TTC549 (cell line): ENCODE data around the gene PKD2L1.
"Not testable (repeated sequence)": the region's sequence is repeated elsewhere in the genome, so short reads cannot be mapped to it uniquely, and the experiment has no call there.

ENCODE experiments used
- FAIRE-seq: peaks from 2 replicates; lab custom pipeline; 2012; peaks lifted over from hg19 to GRCh38; lab: Jason Lieb, UNC

PKD2L1 gene

DNA sequence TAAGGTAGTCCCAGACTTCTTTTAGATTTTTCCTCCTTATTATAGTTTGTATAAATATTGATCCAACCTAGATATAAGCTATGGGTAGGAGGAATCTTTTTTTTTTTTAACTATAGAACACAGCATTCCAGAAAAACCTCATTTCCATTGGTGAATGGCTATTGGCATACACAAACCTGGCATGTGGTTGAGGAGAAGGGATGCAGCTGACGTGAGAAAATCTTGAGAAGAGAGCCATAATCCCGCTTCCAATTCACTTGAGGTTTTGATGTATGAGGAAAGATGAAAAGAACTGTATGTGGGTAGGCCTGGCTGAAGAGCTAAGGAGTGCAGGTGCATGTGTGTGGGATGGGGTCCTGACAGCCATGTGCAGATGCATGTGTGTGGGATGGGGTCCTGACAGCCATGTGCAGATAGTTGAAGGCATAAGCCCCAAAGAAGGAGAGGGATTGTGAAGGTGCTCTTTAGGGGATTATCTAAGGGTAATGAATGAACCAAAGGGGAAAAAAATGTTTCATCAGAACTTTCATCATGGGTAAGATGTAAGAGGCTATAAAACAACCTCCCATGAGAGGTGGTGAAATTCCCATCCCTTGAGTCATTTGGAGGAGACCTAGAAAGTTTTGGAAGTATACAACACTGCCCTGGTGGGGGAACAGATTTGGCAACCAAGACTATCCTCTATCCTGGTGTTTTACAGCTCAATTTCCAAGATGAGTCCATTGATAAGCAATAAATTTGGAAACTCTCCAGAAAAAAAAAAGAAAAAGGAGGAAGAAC is 3.8 kb upstream of the PKD2L1 start:
- FAIRE-seq, result no peak

DNA sequence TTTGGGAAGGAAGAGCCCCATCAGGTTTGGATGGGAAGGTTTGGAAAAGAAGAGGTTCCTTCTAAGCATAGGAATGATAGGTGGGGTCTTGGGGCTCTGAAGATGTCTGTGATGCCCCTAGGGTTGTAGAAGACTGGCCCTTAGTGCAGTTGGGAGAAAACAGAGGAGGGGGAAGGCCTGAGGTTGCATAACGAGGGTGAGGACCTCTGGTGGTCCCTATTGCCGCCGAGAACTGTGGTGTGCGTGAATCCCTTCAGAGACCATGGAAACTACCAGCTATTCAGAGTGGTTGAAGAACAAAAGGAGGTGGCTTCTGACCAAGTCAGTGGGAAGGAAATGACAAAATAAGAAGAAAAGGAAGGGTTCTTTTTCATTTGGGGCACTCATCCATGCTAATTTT is 3.1 kb upstream of the PKD2L1 start:
- no peak for FAIRE-seq

DNA sequence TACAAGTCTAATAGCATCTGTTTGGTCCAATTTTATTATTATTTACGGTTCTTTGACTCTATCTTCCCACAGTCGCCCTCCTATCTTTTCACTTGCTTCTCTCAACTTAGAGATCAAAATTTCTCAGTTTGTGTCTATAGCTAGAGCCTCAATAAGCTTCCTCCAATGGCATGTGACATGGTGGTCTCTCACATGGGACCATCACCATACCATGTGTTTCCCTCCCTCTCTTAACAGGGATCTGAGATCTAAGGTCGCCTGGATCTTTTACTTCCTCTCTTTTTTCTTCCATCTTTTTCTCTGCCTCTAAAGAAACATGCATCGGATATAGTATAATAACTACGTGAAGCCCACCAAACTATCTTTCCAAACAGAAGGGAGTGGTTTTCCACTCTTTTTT is 1.8 kb downstream of the PKD2L1 start:
- FAIRE-seq, result no peak

DNA sequence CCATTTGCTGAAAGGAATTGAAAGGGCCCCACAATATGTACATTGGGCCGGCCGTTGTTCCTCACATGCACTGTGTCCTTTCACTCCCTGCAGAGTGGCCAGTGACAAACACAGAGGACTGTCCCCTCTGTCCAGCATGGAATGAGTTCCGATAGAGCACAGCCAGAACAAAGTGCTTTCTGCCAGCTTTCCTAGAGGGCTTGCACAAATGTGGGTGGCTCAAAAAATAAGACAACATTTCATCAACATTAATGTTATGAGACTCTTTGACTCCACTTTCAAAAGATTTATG is 2.4 kb downstream of the PKD2L1 start:
- no peak for FAIRE-seq

DNA sequence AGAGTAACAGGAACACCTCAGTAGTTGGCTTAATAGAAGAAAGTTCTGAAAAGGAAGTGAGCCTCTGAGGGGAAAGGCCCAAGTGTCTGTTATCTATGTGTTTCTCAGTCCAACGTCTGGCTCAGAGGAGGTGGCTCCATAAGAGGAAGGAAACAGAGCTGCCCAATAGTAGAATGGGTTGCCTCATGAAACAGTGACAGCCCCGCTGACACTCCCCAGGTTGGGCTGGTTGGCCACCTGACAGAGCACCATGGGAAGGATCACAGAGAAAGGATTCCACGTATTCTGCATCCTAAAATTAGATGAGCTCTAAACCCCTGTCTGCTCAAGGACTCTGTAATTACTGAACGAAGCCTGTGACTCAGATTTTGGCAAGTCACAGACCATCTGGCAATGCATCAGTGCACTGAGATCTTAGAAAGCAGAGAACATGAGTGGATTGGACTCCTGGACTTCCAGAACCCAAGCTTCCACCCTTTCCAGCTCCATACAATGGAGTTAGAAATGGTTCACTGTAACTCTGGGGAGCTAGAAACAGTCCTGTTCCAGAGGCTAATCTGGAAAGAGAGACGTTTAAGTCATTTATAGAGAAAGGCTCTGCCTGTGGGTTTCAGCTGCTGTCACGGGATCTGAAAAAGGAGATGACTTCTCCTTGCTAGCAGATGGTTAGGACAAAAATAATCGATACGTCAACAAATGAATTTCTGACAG is 2.9 kb downstream of the PKD2L1 start:
- no peak for FAIRE-seq

DNA sequence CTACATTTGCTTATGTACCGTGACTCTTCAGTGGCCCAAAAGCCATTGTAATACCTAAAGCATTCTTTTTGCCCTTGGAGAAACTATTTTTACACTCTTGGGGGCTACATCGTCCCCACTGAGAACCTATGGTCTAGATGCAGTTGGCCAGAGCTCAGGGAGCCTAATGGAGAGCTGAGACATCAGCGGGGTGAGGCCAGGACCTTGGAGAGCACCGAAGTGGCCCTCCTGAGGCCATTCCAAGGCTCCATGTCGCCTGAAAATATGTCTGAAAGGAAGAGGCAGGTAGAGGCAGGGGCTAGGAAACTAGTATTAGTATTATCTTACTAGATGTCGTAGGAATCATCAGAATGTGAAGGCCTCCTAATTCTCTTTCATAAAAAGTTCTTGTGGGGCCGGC is 4.9 kb downstream of the PKD2L1 start:
- no peak for FAIRE-seq

DNA sequence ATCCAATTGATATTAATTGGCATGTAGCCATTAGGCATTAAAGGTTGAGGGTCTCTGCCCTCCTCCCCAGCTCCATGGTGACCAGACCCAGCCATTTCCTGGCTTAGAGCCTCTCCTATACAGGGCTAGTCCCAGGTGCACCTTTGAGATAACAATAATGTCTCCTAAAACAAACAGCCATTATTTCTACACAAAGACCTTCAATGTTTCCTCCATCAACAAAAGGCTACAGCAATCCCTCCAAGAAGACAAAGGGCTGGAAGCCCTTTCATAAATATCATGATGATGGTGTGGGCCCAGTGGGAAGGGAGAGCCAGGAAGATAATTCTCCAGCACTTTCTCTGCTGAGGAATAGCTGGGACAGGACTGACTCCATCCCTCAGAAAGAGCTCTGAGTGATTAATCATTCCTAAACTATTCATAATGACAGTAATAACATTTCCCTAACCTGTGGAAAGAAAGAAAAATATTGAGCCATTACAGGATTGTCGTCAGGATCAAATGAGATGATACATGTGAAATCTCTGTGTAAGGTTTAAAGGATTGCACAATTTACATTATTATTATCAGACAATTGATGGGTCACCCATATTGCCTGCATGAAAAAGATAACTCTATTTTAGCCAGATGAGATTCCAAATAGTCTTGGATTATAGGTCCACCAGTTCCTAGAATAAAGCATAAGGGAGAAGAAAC is 10.2 kb downstream of the PKD2L1 start:
- FAIRE-seq, result no peak

DNA sequence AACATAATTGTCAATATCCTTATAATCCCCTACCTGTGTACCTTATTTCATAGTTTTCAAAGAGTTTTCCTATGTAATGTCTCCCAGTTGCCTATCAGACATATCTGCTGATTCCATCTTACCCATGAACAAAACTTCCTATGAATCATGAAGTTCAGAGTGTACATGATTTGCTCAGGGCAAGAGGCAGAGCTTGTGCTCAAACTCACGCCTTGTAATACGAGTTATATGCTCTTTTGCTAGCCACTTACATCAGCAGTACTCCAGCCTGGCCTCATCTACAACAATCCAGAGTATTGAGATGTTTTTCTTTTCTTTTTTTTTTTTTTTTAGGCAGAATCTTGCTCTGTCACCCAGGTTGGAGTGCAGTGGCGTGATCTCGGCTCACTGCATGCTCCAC is 11.8 kb downstream of the PKD2L1 start:
- no peak for FAIRE-seq

DNA sequence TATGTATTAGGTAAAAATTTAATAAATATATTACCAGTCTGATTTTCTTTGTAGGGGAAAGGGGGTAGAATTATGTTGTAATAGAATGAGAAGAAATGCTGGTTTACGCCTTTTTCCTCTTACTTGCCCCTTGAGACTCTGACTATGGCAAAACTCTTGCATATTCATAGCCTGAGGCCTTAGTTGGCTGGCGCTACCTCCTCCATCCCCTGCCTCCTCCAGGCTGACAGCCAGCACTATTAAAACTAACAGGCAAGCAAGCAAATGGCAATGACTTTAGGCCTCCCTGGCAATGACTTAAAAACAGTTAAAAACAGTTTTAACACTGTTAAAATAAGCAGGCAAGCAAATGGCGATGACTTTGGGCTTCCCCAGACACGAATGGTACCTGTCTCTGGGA is 14.4 kb downstream of the PKD2L1 start:
- no peak for FAIRE-seq

DNA sequence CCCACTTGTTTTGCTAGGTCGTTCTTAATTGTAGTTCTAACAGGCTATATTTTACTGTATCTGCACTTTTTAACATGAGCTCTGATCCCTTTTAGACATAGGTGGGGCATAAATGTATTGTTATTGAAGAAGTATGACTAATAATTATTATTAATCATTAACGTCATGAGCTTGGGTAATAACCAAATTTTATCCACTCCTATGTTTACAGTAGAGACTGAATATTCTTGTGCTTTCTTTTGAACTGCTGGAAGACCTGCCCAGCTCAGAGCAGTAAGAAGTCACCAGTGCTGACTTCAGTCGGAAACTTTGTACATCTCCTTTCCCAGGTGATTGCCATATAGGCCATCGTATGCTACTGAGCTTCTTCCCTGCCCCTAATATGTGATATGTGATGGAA is 18.7 kb downstream of the PKD2L1 start:
- FAIRE-seq, result no peak

DNA sequence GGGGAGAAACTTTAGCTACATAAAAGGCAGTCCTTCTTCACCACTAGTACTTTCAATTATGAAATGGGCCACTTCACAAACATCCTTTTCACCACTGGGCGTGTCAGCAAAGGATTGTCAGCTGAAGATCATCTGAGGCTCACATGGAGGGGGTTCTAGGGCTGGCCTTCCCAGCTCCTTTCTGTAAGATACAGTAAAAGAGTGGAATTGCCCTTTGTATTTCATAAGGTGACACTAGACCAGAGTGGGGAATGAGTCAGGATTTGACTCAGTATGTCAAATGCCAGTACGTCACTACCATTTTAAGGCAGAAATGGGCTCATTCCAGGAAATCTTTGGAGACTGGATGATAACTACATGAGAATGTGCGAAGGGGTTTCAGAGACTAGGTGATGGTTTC is 22.3 kb downstream of the PKD2L1 start:
- no peak for FAIRE-seq

DNA sequence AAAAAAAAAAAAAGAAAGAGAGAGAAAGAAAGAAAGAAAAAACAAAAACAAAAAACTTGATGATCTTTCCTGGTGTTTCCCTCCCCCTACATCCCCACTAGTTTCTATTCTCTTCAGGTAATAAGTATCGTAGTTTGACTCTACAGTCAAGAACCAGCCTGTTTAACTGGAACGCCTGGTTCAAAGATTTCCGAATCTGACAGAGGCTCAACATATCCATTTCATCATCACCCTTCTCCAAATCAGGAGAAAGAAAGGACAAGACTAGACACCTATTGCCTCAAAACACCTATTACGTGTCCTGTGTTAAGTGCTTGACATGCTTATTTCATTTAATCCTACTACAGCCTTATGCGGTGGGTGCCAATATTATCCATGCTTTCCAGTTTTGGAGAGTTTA is 23.2 kb downstream of the PKD2L1 start:
- no peak for FAIRE-seq

DNA sequence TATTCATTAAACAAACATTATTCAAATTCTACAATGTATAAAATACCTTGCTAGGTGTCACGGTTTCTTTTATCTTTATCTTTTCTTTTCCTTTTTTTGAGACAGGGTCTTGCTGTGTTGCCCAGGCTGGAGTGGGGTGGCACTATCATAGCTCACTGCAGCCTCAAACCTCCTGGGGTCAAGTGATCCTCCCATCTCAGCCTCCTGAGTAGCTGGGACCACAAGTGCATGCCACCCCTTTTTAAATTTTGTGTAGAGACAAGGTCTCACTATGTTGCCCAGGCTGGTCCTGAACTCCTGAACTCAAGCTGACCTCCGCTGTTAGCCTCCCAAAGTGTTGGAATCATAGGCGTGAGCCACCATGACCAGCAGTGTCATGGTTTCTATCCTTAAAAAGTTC is 25.6 kb downstream of the PKD2L1 start:
- FAIRE-seq, result no peak

DNA sequence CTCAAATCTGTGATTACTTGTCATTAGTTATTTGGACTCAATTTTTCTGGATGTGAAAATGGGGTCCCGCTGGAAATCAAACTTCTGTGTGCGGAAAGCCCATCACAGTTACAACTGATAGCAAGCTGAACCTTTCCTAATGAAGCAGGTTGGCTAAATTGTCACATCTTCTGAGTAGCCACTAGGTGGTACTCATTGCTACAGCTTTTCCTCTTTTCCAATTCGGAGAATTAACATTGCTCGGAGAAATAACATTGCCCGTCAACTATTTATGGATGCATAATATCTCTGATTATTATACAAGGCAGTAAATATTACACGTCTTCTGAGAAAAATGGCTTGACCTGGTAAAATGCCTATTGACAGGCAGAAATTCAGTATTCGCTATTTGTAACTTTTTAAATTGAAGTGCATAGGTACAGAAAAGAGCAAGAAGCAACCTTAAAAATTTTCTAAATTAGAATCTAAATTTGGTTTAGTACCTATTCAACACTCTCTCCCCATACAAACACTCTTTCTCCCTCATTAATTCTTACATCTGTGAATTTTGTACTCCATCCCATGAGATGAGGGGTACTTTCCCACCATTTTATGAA is 26.2 kb downstream of the PKD2L1 start:
- FAIRE-seq, result peak; percentile 83

DNA sequence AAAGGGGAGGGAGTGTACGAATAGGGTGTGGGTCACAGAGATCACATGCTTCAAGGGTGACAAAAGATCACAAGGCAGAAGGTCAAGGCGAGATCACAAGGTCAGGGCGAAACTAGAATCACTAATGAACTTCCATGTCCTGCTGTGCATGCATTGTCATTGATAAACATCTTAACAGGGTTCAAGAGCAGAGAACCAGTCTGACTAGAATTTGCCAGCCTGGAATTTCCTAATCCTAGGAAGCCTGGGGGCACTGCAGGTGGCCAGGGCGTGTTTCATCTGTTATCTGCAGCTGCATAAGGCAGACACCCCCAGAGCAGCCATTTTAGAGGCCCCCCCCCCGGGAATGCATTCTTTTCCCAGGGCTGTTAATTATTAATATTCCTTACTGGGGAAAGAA is 28.9 kb downstream of the PKD2L1 start:
- not testable (repeated sequence) for FAIRE-seq

DNA sequence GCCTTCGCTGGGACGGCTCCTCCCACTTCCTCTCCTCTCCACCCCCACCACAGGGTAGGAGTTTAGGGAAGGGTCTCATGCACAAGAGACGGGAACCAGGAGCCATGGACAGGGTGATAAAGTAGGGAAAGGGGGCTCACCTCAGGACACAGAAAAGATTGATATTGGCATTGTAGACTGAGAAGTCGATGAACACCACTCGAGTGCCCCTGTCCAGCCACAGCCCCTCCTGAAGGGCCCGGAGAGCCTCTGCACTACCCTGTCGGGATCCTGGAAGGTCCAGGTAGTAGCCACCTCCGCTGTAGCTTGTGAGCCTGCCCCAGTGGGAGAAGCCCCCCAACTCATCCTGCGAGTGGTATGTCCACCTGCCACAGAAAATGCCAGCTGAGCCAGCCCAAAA is 32.8 kb downstream of the PKD2L1 start:
- no peak for FAIRE-seq

DNA sequence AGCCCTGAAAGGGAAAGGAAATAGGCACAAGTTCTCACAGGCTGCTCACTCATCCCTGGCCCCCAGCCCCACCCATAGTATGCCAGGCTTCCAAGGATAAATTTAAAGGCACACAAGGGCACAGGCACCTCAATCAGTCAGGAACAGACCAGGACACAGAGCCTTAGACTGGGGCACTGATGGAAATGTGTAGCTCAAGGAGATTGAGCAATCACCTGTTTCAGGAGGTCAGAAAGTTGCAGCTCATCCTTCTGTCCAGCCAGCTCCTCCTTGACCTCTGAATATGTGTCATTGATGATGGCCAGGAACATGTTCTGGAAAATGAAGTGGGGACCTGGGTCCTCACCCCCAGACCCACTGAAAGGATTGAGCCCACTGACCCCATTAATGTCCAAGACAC is 37.0 kb downstream of the PKD2L1 start:
- FAIRE-seq, result no peak

DNA sequence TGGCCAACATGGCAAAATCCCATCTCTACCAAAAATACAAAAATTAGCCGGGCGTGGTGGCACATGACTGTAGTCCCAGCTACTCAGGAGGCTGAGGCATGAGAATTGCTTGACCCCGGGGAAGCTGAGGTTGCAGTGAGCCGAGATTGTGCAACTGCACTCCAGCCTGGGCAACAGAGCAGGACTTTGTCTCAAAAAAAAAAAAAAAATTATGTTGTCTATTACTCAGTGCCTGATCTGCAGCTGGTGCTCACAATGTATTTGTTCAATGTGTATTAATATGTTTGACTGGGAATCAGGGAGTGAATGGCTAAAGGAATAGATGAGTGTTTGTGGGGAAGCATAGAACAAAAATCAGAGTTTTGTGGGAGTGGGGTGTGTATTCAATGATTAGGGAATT is 37.7 kb downstream of the PKD2L1 start:
- not testable (repeated sequence) for FAIRE-seq

DNA sequence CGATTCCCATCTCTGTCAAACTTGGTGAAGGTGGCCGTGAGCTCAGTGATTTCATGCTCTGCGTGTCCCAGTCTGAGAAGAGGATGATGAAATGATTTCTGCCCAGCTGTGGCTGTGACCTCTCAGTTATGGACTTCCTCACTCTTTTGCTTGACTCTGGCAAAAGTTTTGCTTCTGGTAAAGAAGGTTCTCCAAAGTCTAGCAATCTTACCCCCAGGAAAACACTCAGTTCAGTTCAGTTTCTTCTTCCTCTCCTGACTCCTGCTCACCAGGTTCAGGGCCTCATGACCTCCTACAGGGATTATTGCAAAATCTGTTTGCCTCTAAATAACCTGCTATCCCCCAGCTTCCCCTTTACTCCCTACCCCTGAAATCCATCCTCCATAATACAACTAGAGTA is 38.7 kb downstream of the PKD2L1 start:
- no peak for FAIRE-seq

DNA sequence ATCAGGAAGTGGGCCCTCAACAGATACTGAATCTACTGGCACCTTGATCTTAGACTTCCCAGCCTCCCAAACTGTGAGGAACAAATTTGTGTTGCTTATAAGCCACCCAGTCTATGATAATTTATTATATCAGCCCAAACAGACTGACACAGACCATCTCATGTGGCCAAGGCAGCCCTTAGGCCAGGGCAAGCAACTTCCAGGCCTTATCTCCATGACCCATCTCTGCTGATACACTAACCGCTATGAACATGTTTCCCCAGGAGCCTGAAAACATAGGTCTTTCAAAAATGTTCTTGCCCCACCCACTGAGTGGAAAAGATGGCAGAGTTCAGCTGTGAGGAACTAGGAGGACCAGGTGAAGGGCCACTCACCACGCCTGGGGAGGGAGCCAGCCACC is 40.4 kb downstream of the PKD2L1 start:
- FAIRE-seq, result no peak

DNA sequence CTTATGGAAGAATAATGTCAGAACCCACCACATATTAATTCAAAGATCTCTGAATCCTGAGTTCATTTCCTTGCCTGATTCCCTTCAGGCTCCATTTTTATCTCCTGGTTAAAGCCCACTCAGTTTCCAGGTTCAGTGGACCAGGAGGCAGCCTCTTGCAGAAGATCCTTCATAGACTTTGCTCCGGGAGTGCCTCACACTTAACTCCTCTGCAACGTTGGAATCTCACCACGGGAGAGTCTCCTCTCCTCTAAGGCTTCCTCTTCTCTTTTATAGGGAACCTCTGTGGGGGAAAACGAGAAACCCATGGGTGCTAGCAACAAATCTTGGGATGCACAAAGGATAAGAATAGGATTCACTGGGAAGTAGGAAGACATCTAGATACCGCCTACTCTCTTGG is 41.8 kb downstream of the PKD2L1 start:
- no peak for FAIRE-seq

DNA sequence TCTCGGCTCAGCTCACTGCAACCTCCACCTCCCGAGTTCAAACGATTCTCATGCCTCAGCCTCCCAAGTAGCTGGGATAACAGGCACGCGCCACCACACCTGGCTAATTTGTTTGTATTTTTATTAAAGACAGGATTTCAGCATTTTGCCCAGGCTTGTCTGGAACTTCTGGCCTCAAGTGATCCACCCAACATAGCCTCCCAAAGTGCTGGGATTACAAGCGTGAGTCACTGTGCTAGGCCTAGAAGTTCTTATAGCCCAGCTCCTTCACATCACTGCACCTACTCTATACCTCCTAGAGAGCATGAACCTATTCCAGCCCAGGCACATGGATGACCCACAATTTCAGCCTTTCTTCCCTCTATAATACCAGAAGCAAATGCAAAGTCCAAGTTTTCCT is 42.3 kb downstream of the PKD2L1 start:
- FAIRE-seq, result no peak
